AG04450 (cell line): ENCODE data around the gene HOXC10. TPM values are rescaled to one million over a fixed set of nuclear protein-coding genes. Genes with fewer than 3 reads are reported as not detected.

Experiments
- CTCF ChIA-PET: fragments of 300-600, 350-600 bp; formaldehyde crosslinking; extraction: SDS; loops from one replicate; lab custom pipeline; 2022; ENCODE audit warnings: antibody characterized with exemption, inconsistent platforms; lab: Charles Lee
- POLR2A ChIA-PET: fragments of 350-600 bp; formaldehyde crosslinking; extraction: SDS; loops from one replicate; lab custom pipeline; 2021; ENCODE audit warnings: antibody characterized with exemption, inconsistent platforms; lab: Yijun Ruan, JAX
- DNase-seq: peaks from one replicate; pipeline ENCODE4 v3.0.0-alpha.2; 2011; ENCODE audit warnings: low read depth, low spot score
- H3K27ac ChIP-seq: one replicate; pipeline ENCODE4 v1.5.1; 2012; ENCODE audit warnings: low read depth, low read length, control low read depth
- H3K27me3 ChIP-seq: one replicate; pipeline ENCODE4 v1.6.0; 2012; ENCODE audit warnings: low read length; ENCODE audit not compliant: control insufficient read depth, insufficient read depth
- H3K4me3 ChIP-seq: 2 replicates; pipeline ENCODE4 v1.5.1; 2011; ENCODE audit warnings: mild to moderate bottlenecking, low read depth, low read length, control low read depth
- H3K9me3 ChIP-seq: 2 replicates; pipeline ENCODE4 v1.5.1; 2012; ENCODE audit warnings: low read length; ENCODE audit not compliant: control insufficient read depth, insufficient read depth
- CTCF ChIP-seq: IDR thresholded peaks from 2 replicates; pipeline ENCODE4 v1.5.1; 2011; ENCODE audit warnings: low read depth, low read length, control low read depth, inconsistent platforms
- polyA plus RNA-seq: library from polyadenylated mRNA; depleted of rRNA; stranded (reverse); fragments of >200 nt; gene quantifications from 2 replicates; pipeline ENCODE4 v1.2.3, GENCODE V29; 2011

HOXC10 gene
- polyA plus RNA-seq, 1 experiment = not detected

DNA sequence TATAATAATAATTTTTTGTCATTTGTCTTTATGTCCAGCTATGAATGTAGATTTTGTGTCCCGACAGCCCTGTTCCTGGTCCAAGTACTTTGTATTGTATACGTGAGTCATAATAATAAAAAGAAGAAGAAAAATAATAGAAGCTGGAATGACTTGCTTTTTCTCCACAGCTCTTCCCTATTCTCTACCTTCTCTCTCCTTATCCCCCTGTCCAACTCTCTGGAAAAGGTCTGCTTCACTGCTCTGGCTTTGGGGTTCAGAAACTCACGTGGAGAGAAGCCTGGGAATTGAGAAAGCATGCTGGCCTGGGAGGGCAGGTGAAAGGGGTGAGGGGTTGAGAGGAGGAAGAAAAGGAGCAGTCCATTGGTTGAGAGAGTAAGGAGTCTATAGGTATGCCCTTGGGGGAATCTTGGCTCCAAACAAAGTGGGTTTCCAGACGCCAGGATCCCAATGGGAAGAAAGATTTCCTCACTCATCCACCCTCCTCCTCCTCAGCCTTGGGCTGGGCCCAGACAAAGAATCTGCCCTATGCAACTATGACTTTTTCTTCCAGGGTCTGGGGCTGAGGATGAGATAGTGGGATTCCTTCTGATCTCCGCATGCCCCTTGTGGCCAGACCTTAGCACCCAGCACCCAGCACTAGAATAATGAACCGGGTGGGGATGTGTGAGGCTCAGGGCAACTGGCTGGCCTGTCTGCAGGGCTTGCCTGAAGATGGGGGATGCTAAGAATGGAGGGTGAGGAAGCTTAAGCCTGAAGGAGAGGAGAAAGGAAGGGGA, 27.9 kb downstream of the HOXC10 start:
- DNase-seq = no peak
- Histone ChIP-seq H3K27ac (no peak overlapping the region), H3K4me3 (no peak overlapping the region), H3K27me3 (peaks cover 93% of the 10 kb centered on the region), H3K9me3 (peaks cover 3% of the 10 kb centered on the region; the same call in 1 of the 2 replicates)
- ChIA-PET CTCF (interaction anchor here (1.3 kb wide), 1 partner anchor 202 kb away, joined by 5 read pairs; no protein-coding TSS in a partner anchor), POLR2A (no interaction called here)
- TF ChIP-seq CTCF = no peak

DNA sequence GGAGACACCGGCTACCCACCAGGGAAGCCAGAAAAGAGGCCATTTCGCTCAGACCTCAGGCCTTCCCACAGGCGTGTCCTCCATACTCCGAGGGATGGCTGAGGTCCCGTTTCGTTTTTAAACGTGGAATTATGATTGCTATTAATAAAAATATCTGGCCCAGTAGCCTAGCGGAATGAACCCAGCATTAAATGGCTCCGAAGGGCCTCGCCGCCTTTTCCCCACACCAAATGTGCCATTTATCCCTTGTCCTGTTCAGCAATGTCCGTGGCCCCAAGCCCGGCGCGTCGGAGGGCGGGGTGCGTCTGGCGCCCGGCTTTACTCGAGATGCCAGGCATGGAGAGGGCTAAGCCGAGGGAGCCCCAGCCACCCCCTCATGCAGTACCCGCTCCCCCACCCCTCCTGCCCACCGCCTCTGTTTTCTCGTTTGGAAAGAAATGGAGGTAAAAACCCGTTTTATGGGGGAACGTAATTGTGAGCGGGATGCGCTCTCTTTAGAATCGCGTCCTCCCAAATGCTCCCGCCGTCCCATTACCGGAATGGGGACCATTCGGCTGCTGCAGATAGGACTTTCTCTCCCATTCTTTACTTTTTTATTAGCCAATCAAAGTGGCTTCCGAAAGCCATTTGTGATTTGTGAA, 29.6 kb downstream of the HOXC10 start:
- TF ChIP-seq CTCF = no peak
- CTCF ChIA-PET = interaction anchor here (0.9 to 1.0 kb wide), 2 partner anchors 9 to 311 kb away, joined by 3 read pairs; partner anchors contain the start of gene COPZ1
- Histone ChIP-seq H3K9me3 (peaks cover 11% of the 10 kb centered on the region; the same call in 1 of the 2 replicates), H3K27me3 (peaks cover 97% of the 10 kb centered on the region), H3K4me3 (no peak overlapping the region), H3K27ac (no peak overlapping the region)
- POLR2A ChIA-PET = no interaction called here
- DNase-seq = no peak

DNA sequence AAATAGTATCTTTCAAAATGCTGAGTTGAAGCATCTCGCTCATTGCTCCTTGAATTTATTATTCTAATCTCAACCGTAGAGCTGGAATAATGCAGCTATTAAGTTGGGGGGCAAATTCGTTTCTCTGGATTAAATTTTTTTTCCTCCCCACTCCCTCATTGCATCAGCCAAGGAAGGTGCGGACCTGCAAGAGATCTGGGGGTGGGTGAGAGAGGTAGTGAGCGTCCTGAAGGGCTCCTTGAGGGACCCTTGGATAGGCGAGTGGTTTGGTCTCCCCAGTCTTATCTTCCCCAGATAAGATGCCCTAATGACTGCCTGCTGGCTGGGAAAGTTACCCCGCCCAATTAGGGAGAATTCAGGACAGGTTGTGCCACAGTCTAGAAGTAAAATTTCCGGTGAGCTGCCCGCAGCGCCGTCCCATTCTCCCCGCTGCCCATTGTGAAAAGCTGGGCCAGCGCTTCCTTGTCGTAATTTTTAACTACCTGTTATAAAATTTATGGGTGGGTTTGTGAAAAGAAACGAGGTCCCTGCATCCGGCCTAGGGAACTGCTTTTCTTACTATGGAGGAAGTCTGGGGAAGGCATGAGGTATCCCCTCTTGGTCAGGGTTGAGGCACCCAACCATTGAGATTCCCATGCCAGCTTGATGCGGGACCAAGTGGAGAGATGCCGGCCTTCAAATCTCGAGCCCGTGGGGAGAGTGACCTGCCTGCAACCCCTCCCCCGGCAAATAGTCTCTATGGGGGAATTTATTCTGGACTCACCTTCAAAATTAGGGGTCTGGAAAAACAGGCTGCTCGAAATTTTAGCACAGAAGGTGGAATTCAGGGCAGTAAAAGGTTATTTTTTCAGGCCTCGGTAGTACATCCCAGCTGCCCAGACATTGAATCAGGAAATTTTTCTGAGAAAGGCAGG, 30.3 kb downstream of the HOXC10 start:
- H3K4me3 ChIP-seq = no peak overlapping the region
- POLR2A ChIA-PET = no interaction called here
- peaks cover 12% of the 10 kb centered on the region; the same call in 1 of the 2 replicates for H3K9me3 ChIP-seq
- no peak for DNase-seq
- H3K27me3 ChIP-seq = peaks cover 97% of the 10 kb centered on the region
- no peak overlapping the region for H3K27ac ChIP-seq
- CTCF ChIA-PET = interaction anchor here (0.7 to 1.0 kb wide), 3 partner anchors 10 to 479 kb away, joined by 3 read pairs; partner anchors contain the start of gene COPZ1
- TF ChIP-seq CTCF = no peak

GRCh38 chr12:54016051-54016450, 31.1 kb downstream of the HOXC10 start:
- DNase-seq = no peak
- CTCF ChIA-PET = interaction anchor here (0.5 to 0.9 kb wide), 2 partner anchors 185 to 355 kb away, joined by 3 to 4 read pairs; no protein-coding TSS in a partner anchor
- POLR2A ChIA-PET = interaction anchor here (0.6 kb wide), 1 partner anchor 176 kb away, joined by 4 read pairs; no protein-coding TSS in a partner anchor
- Histone ChIP-seq H3K27ac (no peak overlapping the region), H3K9me3 (peaks cover 12% of the 10 kb centered on the region; the same call in 1 of the 2 replicates), H3K27me3 (peaks cover 97% of the 10 kb centered on the region), H3K4me3 (no peak overlapping the region)
- no peak for TF ChIP-seq CTCF
